OCI-LY7 (cell line): ENCODE data around the gene CYP11A1. TPM values are rescaled to one million over a fixed set of nuclear protein-coding genes. Genes with fewer than 3 reads are reported as not detected.
"Not testable (repeated sequence)": the region's sequence is repeated elsewhere in the genome, so short reads cannot be mapped to it uniquely, and the experiment has no call there.

Experiments used
- BruUV-seq: library from RNA; stranded (reverse); fragments of 400-500 nt; replicated peaks from 2 replicates; lab custom pipeline; 2021; lab: Mats Ljungman, UMichigan
- CTCF ChIA-PET: fragments of 300-600 bp; sonication (Branson Sonifier 250); formaldehyde crosslinking; loops from one replicate; lab custom pipeline; 2022; ENCODE audit warnings: antibody characterized with exemption; ENCODE audit not compliant: unreplicated experiment; lab: Charles Lee
- POLR2A ChIA-PET: fragments of 300-600 bp; sonication (Branson Sonifier 250); formaldehyde crosslinking; loops from one replicate; lab custom pipeline; 2022; ENCODE audit warnings: antibody characterized with exemption; lab: Charles Lee
- DNase-seq: peaks from one replicate; pipeline ENCODE4 v3.0.0-alpha.2; 2015; ENCODE audit warnings: low spot score
- H2AFZ ChIP-seq: fragments of 200-600 bp; sonication (generic), shearing (Covaris generic); 2 replicates; pipeline ENCODE4 v1.6.1; 2014; ENCODE audit warnings: mild to moderate bottlenecking, antibody characterized with exemption, low read length, moderate library complexity
- H3K27ac ChIP-seq: fragments of 200-600 bp; sonication (generic); 2 replicates; pipeline ENCODE4 v1.5.1; 2014; ENCODE audit warnings: mixed run types, low read depth, mild to moderate bottlenecking, moderate library complexity, low read length, inconsistent platforms; ENCODE audit not compliant: poor library complexity, severe bottlenecking
- H3K36me3 ChIP-seq: fragments of 200-600 bp; sonication (generic); 2 replicates; pipeline ENCODE4 v1.6.1; 2014; ENCODE audit warnings: mild to moderate bottlenecking, antibody characterized with exemption, low read length, moderate library complexity, mixed read lengths; ENCODE audit not compliant: insufficient read depth
- H3K4me1 ChIP-seq: fragments of 200-600 bp; sonication (generic); 2 replicates; pipeline ENCODE4 v1.5.1; 2014; ENCODE audit warnings: mild to moderate bottlenecking, low read length; ENCODE audit not compliant: insufficient read depth, poor library complexity, severe bottlenecking
- H3K4me2 ChIP-seq: fragments of 200-600 bp; sonication (generic); 2 replicates; pipeline ENCODE4 v1.6.1; 2014; ENCODE audit warnings: mild to moderate bottlenecking, low read length
- H3K4me3 ChIP-seq: fragments of 200-600 bp; sonication (generic); 2 replicates; pipeline ENCODE4 v1.5.1; 2014; ENCODE audit warnings: mild to moderate bottlenecking, low read depth, low read length; ENCODE audit not compliant: poor library complexity, severe bottlenecking
- H3K79me2 ChIP-seq: fragments of 200-600 bp; sonication (generic); 2 replicates; pipeline ENCODE4 v1.6.1; 2016; ENCODE audit warnings: low read depth, mild to moderate bottlenecking, low read length, moderate library complexity, mixed read lengths; ENCODE audit not compliant: insufficient read depth
- H3K9me2 ChIP-seq: fragments of 200-600 bp; sonication (generic); 2 replicates; pipeline ENCODE4 v1.6.1; 2016; ENCODE audit warnings: mild to moderate bottlenecking, low read length, mixed read lengths; ENCODE audit not compliant: insufficient read depth
- H3K9me3 ChIP-seq: fragments of 200-600 bp; sonication (generic); 2 replicates; pipeline ENCODE4 v1.6.1; 2014; ENCODE audit warnings: mild to moderate bottlenecking, mixed run types, low read length, mixed read lengths
- H4K20me1 ChIP-seq: fragments of 200-600 bp; sonication (generic); 2 replicates; pipeline ENCODE4 v1.6.1; 2014; ENCODE audit warnings: mild to moderate bottlenecking, antibody characterized with exemption, low read length, moderate library complexity, mixed read lengths; ENCODE audit not compliant: insufficient read depth
- CTCF ChIP-seq: fragments of 200-600 bp; sonication (generic); conservative IDR thresholded peaks from 2 replicates; pipeline ENCODE4 v1.5.1; 2014; ENCODE audit warnings: mild to moderate bottlenecking, antibody characterized with exemption, low read length, moderate library complexity, mixed read lengths
- EZH2phosphoT487 ChIP-seq: fragments of 200-600 bp; sonication (generic); IDR thresholded peaks from 2 replicates; pipeline ENCODE4 v1.6.1; 2018; ENCODE audit warnings: low read depth, borderline replicate concordance, mild to moderate bottlenecking, mixed run types, antibody characterized with exemption, low read length, moderate library complexity, mixed read lengths
- intact Hi-C: fragments of 100-400 bp; cut with micrococcal nuclease; formaldehyde crosslinking; loops from one replicate; pipeline ENCODE4 v1.10.0; 2022; ENCODE audit not compliant: unreplicated experiment
- total RNA-seq, 2 experiments: library from RNA; depleted of rRNA in 1 of 2; stranded (reverse); fragments of >200 nt in 1 of 2; shearing (Covaris generic) in 1 of 2; gene quantifications; 2 replicates each; pipeline ENCODE4 v1.2.3, GENCODE V29; 2014 to 2022

CYP11A1 gene
- total RNA-seq, 2 experiments from 2014 or later, result not detected

GRCh38 chr15:74391582-74392450 is 24.4 kb upstream of the CYP11A1 start:
- TF ChIP-seq CTCF (no peak), EZH2phosphoT487 (no peak)
- H2AFZ ChIP-seq, result no peak overlapping the region
- no TSS peak for BruUV-seq
- H3K79me2 ChIP-seq, result no peaks in the 10 kb centered on the region
- no peak overlapping the region for H3K27ac ChIP-seq
- no peak for DNase-seq
- CTCF ChIA-PET, result no interaction called here
- POLR2A ChIA-PET, result no interaction called here
- H3K4me2 ChIP-seq, result no peak overlapping the region
- H3K9me2 ChIP-seq, result no peaks in the 10 kb centered on the region
- no peaks in the 10 kb centered on the region for H3K9me3 ChIP-seq
- H3K36me3 ChIP-seq, result no peaks in the 10 kb centered on the region
- H3K4me3 ChIP-seq, result no peak overlapping the region
- peaks cover 24% of the 10 kb centered on the region for H3K4me1 ChIP-seq
- intact Hi-C loops, result no loop called here
- H4K20me1 ChIP-seq, result 0 out of 2 replicates have a peak, but pooled peaks cover under 1% of the 10 kb centered on the region

- TF ChIP-seq CTCF (no peak), EZH2phosphoT487 (no peak)
- no peaks in the 10 kb centered on the region for H3K36me3 ChIP-seq
- no peak overlapping the region for H3K27ac ChIP-seq
- no peak overlapping the region for H3K4me2 ChIP-seq
- H3K9me3 ChIP-seq, result no peaks in the 10 kb centered on the region
- no TSS peak for BruUV-seq
- H3K79me2 ChIP-seq, result no peaks in the 10 kb centered on the region
- ChIA-PET CTCF (no interaction called here), POLR2A (no interaction called here)
- no peak overlapping the region for H3K4me3 ChIP-seq
- no peaks in the 10 kb centered on the region for H4K20me1 ChIP-seq
- H3K4me1 ChIP-seq, result peaks cover 27% of the 10 kb centered on the region
- H3K9me2 ChIP-seq, result no peaks in the 10 kb centered on the region
- intact Hi-C loops, result no loop called here
- no peak for DNase-seq
- no peak overlapping the region for H2AFZ ChIP-seq
These were observed 23.3 kb upstream of the CYP11A1 start for GRCh38 chr15:74390647-74391288.

- H3K4me3 ChIP-seq, H3K4me2 ChIP-seq, H4K20me1 ChIP-seq, intact Hi-C loops, H2AFZ ChIP-seq, H3K79me2 ChIP-seq, BruUV-seq, H3K9me3 ChIP-seq, CTCF ChIA-PET, POLR2A ChIA-PET, H3K9me2 ChIP-seq, DNase-seq, H3K36me3 ChIP-seq, H3K27ac ChIP-seq: not testable (repeated sequence)
- H3K4me1 ChIP-seq, result peaks cover 33% of the 10 kb centered on the region
These were observed 22.7 kb upstream of the CYP11A1 start for GRCh38 chr15:74390049-74390646.
